Type B pancreatic cell (in vitro differentiated cells): ENCODE measurements around the gene SEC23A. TPM values are rescaled to one million over a fixed set of nuclear protein-coding genes. Genes with fewer than 3 reads are reported as not detected.

ENCODE experiments used
- DNase-seq: peaks from one replicate; pipeline ENCODE4 v3.0.0; 2021; ENCODE audit warnings: mixed read lengths; ENCODE audit not compliant: unreplicated experiment; ENCODE audit errors: extremely low spot score
- H3K27ac Mint-ChIP-seq: 2 replicates; pipeline ENCODE4 v1.8.0; 2021; ENCODE audit warnings: mild to moderate bottlenecking, mixed read lengths
- H3K27me3 Mint-ChIP-seq: 2 replicates; pipeline ENCODE4 v1.8.0; 2021; ENCODE audit warnings: mixed read lengths
- H3K36me3 Mint-ChIP-seq: 2 replicates; pipeline ENCODE4 v1.8.0; 2021; ENCODE audit warnings: mixed read lengths
- H3K4me1 Mint-ChIP-seq: one replicate; pipeline ENCODE4 v1.8.0; 2021; ENCODE audit warnings: mixed read lengths; ENCODE audit not compliant: unreplicated experiment
- H3K4me3 Mint-ChIP-seq: 2 replicates; pipeline ENCODE4 v1.8.0; 2021; ENCODE audit warnings: mild to moderate bottlenecking, mixed read lengths
- H3K9me3 Mint-ChIP-seq: 2 replicates; pipeline ENCODE4 v1.8.0; 2021; ENCODE audit warnings: mixed read lengths
- CTCF ChIP-seq: fragments of 200-600 bp; sonication (generic); conservative IDR thresholded peaks from 2 replicates; pipeline ENCODE4 v1.5.0; 2021; ENCODE audit warnings: antibody characterized with exemption, mild to moderate bottlenecking
- total RNA-seq: library from RNA; stranded (reverse); gene quantifications from 2 replicates; pipeline ENCODE4 v1.2.1, GENCODE V29; 2021; ENCODE audit warnings: low replicate concordance

Gene SEC23A
- total RNA-seq, 1 donor from 2014 or later, result 84.8 TPM

- Mint-ChIP-seq H3K36me3 (no peaks in the 10 kb centered on the region), H3K27me3 (no peaks in the 10 kb centered on the region), H3K9me3 (no peaks in the 10 kb centered on the region), H3K27ac (no peak overlapping the region), H3K4me1 (no peaks in the 10 kb centered on the region), H3K4me3 (no peak overlapping the region)
- no peak for TF ChIP-seq CTCF
- DNase-seq, result no peak
Measured at GRCh38 chr14:39005044-39005880, 97.8 kb downstream of the SEC23A start.

GRCh38 chr14:38999949-39000348, 103.1 kb downstream of the SEC23A start:
- no peaks in the 10 kb centered on the region for H3K9me3 Mint-ChIP-seq
- H3K4me1 Mint-ChIP-seq, result no peaks in the 10 kb centered on the region
- no peaks in the 10 kb centered on the region for H3K36me3 Mint-ChIP-seq
- H3K27me3 Mint-ChIP-seq, result no peaks in the 10 kb centered on the region
- H3K4me3 Mint-ChIP-seq, result no peak overlapping the region
- DNase-seq, result no peak
- no peak overlapping the region for H3K27ac Mint-ChIP-seq
- TF ChIP-seq CTCF, result no peak

- H3K4me1 Mint-ChIP-seq, result peaks cover 3% of the 10 kb centered on the region
Measured at GRCh38 chr14:38994731-38995130, 108.3 kb downstream of the SEC23A start.

GRCh38 chr14:38993981-38994380, 109.1 kb downstream of the SEC23A start:
- H3K4me1 Mint-ChIP-seq, result peaks cover 3% of the 10 kb centered on the region
- no peaks in the 10 kb centered on the region for H3K27me3 Mint-ChIP-seq
- no peak for TF ChIP-seq CTCF
- no peaks in the 10 kb centered on the region for H3K36me3 Mint-ChIP-seq
- no peak overlapping the region for H3K4me3 Mint-ChIP-seq
- H3K9me3 Mint-ChIP-seq, result peaks cover 3% of the 10 kb centered on the region
- no peak for DNase-seq
- no peak overlapping the region for H3K27ac Mint-ChIP-seq

More at GRCh38 chr14:38994731-38995130, 108.3 kb downstream of the SEC23A start:
- no peaks in the 10 kb centered on the region for H3K27me3 Mint-ChIP-seq
- no peak overlapping the region for H3K4me3 Mint-ChIP-seq
- no peak for DNase-seq
- H3K27ac Mint-ChIP-seq, result no peak overlapping the region
- H3K36me3 Mint-ChIP-seq, result no peaks in the 10 kb centered on the region
- no peak for TF ChIP-seq CTCF
- peaks cover 3% of the 10 kb centered on the region for H3K9me3 Mint-ChIP-seq

GRCh38 chr14:38992067-38992844, 110.8 kb downstream of the SEC23A start:
- no peak for DNase-seq
- TF ChIP-seq CTCF, result no peak
- no peaks in the 10 kb centered on the region for H3K36me3 Mint-ChIP-seq
- no peaks in the 10 kb centered on the region for H3K27me3 Mint-ChIP-seq
- H3K9me3 Mint-ChIP-seq, result peaks cover 3% of the 10 kb centered on the region
- no peak overlapping the region for H3K27ac Mint-ChIP-seq
- peaks cover 3% of the 10 kb centered on the region for H3K4me1 Mint-ChIP-seq
- H3K4me3 Mint-ChIP-seq, result no peak overlapping the region
